Measurements from ENCODE around the gene COBL.

The COBL gene

DNA sequence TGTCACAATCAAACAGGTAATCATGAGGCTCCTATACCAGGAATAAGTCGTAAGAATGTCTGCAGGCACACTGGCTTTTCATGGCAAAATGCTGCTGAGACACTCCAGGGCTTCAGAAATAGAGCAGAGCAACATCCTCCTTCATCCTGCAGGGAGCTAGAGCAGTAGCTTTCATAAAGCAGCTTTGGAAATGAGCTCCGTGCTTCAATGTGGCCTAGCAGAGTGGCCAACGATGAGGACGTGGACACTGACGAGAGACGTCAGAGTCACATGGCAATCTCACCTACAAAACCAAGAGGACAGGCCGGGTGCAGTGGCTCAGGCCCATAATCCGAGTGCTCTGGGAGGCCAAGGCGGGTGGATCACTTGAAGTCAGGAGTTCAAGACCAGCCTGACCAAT lies 9.8 kb downstream of the COBL start:
- no peak for DNase-seq

GRCh38 chr7:51304729-51305128 lies 11.9 kb downstream of the COBL start:
- peak in 1 of 14 donors; percentile 22 for DNase-seq

DNA sequence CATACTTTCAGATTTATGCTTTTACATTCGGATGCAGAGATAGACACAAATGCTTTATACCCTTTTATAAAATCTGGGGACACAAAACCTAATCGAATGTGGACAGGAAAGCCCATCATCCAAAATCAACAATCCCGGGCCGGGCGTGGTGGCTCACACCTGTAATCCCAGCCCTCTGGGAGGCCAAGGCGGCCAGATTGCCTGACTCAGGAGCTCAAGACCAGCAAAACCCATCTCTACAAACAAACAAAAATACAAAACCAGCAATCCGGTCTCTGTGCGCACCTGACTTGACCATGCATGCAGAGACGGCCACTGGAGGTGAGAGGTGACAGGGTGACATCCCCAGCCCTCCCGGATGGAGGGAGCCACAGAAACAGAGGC lies 13.5 kb downstream of the COBL start:
- peak in 1 of 14 donors; percentile 47 for DNase-seq

DNA sequence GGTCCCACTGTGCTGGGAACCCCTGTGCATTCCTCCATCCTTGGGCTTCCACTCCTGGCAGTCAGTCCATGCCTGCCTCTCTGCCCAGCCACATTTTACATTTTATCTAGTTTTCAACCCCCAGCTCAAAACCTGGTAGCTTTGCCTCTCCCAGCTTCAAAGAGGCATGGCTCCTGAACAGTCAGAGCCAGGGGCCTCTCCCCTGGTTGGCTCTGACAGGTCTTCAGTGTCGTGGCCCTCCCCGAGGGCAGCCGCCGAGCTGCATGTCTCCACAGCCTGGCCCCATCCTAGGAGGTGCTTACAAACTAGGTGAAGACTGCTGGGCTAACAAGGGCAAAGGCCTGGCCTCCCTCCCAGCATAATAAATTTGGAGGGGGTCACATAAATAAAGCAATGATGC lies 14.8 kb downstream of the COBL start:
- DNase-seq = no peak

DNA sequence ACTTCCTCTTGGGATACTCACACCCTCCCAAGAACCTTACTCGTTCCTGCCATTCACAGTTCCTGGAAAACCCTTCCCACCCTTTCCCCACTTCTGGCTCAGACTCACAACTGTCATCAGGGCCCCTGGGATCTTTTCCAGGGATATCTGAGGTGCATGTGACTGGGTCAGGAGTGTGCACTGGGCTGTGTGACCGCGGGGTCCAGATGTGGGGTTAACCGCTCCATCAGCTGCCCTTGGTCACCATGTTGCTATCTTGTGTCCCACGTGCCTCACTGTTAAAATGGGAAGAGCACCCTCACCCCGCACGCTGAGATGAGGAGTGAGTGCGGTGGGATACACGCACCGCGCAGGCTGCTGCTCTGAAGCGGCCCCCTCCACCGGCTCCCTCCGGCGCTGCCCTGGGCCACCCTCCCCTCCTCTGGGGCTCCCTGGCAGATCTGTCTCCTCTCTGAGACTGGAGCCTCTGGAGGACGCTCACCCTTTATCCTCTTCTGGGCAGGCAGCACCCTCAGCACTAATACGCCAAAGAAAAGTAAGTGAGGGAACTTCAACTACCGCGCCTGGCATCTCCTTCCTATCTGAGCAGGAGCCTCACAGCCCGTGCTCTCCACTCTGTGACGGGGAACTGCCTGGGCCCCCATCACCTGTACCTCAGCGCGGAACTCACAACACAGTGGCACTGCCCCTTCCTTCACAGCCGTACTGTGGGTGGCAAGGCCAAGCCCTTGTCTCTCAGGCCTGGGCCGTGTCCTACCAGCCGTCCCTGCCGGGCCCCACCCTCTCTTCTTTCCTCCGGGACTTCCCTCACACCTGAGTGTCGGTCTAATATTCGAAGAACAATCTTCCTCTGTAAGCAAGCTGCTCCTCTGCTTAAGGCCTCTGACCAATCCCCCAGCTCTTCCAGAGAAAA lies 15.6 kb downstream of the COBL start:
- DNase-seq = no peak

DNA sequence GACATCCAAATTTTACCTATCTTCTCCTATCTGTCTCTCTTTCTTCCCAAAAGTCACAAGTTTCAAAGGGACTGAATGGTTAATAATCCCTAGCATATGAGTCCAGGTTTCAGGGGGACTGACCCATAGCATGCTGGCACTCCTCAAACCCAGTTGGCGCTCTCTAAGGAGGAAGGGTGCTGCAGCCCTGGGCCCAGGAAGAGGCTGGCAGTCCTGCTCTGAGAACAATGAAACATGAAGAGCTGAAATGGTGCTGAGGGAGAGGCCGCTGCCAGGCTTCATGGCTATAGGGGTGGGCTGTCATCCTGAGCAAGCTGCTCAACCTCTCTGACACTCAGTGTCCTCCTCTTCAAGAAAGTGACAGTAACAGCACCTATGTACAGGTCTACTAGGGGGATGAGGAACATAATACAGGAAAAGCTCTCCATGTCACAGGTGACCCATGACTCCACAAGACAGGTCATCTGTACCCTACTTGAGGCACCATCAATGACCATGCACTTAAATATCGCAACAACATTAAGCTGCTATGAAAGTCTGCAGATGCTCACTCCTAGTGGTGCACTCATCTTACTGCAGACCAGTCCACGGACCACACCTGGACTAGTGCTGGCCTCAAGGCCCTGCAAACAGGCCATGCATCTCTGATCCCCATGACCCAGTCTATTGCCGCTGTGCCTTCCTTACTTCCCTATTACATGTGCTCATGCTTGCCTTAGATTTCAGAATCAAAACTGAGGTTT lies 17.0 kb downstream of the COBL start:
- no peak for DNase-seq

GRCh38 chr7:51298912-51299311 lies 17.7 kb downstream of the COBL start:
- DNase-seq = no peak

DNA sequence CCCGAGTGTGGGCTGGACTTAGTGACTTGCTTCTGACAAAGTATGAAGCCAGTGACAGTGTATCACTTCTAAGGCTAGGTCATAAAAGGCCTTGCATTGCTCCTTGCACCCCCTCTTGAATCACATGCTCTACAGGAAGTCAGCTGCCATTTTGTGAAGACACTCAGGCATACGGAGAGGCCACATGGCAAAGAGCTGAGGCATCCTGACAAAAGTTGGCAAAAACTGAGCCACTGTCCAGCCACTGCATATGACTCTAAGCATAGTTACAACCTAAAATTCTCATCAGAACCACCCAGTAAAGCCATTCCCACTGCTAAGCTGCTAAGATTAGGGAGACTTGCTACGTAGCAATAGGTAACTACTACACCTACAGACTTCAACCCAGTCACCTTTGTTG lies 18.6 kb downstream of the COBL start:
- DNase-seq = no peak

DNA sequence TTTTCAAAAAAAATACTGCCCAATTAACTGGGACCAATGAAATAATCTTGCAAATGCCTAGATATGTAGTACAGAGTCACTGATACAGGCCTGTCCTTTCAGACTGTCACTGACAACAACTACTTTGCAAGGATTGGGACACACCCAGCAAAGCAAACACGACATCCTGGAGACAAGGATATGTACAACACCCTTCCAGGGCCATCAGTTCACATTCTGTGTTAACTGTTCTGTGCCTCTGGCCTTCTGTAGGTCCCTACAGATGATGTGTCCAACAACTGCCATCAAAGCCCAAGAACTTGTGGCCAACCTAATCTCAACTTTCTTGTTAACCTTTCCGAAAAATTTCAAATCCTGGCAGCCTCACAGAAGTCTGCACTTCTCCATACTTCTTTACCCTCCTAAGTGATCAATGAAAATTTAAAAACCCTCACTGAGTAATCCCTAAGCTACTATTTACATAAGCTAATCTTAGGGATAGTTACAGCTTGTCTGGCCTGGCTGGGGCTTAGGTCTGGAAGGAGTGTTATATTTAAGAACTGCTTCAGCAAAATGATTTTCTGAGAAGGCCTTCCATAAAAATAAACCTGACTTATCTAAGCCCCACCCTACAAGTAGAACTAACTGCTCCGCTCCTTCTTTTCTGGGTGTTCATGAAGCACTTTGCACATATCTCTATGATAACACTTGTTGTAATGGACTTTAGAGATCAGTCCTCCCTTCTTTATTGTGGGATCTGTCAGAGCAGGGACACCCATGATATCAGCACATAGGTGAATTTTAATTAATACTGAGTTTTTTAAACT lies 21.0 kb downstream of the COBL start:
- no peak for DNase-seq

- DNase-seq = no peak
Observed at GRCh38 chr7:51292596-51292995, 24.0 kb downstream of the COBL start.

GRCh38 chr7:51290702-51291540 lies 25.7 kb downstream of the COBL start:
- no peak for DNase-seq

DNA sequence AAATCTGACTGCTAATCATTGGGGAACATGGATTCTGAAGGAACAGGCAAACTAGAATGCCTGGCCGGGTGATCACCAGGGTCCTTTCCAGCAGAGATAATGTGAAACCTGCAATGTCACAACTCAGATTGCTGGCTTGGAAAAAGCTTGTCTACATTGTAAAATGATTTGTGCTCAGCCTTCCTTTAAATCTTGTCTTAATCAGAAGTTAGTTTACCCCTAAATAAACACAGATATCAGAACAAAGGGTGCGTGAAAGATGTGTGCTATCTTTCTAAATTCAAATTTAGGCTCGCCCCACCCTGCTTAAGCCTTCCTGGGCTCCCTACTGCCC lies 26.3 kb downstream of the COBL start:
- no peak for DNase-seq

- peak in 2 of 14 donors; percentile 84 to 85 for DNase-seq
Observed at GRCh38 chr7:51289623-51290303, 26.8 kb downstream of the COBL start.

DNA sequence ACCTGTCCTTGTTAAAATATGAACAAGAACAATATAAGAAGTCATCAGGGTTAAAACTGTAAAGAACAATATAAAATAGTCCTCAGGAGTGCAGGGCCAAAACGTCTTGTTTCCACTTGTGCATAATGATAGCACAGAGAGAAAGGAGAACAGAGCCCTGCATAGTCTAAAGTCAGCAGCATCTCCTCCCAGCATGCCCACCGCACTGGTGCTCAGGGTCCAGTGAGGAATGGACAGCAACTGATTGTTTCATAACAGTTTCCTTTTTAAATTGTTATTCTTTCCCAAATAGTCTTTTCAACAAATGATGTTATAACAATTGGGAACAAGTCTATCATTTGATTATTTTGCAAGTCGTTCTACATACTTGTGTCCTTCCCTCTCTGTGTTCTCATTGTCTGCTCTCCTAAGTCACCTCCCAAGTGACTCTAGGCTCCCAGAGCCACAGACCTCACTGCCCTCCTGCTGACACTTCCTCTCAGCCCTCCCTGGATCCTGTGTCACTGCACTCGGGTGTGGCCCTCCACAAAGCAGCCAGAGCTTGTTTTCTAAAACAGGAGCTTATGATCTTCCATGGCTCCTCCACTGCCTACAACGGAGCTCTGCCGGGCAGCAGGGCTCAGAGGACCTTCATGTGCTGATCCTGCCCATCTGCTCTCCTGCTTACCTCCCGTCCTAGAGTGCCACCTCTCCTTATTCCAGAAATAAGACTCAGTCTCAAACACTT lies 27.6 kb downstream of the COBL start:
- peak in 2 of 14 donors; percentile 65 to 81 for DNase-seq

GRCh38 chr7:51286401-51286800 lies 30.2 kb downstream of the COBL start:
- DNase-seq = no peak

DNA sequence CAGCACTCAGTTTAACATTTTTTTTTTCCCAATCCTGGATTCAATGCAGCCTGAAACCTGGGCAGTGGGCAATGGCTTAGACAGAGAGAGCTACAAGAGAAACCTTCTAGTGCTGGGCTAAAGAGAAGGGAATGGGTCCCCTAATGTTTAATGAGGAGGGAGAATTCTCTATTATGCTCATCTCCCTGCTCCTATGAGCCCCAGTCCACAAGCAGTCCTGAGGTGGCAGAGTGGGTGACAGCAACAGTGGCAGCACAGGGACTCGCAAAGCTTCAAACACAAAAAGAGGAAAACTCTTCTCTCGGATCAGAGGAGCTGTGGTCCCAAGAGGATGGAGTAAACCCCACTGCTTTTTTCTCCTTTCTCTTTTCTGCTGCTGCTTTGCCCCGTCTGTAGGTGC lies 36.5 kb downstream of the COBL start:
- no peak for DNase-seq

GRCh38 chr7:51279391-51280023 lies 37.1 kb downstream of the COBL start:
- DNase-seq = no peak

DNA sequence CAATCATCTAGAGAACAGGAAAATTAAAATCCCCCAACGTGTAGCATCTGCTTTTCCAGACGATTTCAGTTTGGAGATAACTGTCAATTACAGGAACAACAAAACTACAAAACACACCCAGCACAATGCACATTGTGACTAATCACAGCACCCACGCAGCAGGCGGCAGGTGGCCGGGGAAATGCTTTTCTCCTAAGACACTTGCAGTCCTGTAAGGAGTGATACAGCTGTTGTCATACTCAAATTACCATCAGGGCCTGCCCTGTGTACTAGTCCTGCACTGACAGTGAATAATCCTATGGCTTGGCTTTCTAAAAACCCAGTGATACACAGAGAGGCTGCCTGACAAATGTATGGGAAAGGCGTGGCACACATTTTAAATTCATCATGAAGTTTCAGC lies 37.8 kb downstream of the COBL start:
- no peak for DNase-seq

DNA sequence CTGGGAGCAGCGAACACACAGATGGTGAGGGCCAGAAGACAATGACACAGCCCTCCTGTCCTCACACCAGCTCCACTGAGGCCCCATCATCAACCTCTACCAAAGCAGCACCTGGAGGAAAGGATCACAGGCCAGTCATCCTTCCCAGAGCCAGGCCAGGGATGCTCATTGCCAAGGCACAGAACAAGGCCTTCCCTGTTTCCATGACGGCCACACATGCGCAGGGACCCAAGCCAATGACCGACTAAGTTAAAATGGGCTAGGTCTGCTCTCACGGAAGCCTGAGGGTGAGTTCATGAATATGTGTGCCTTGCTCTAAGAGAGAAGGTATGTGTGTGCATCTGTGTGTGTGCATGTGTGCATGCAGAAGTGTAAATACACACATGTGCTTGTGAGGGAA lies 39.6 kb downstream of the COBL start:
- DNase-seq = peak in 3 of 14 donors; percentile 39 to 47 (median 40)

DNA sequence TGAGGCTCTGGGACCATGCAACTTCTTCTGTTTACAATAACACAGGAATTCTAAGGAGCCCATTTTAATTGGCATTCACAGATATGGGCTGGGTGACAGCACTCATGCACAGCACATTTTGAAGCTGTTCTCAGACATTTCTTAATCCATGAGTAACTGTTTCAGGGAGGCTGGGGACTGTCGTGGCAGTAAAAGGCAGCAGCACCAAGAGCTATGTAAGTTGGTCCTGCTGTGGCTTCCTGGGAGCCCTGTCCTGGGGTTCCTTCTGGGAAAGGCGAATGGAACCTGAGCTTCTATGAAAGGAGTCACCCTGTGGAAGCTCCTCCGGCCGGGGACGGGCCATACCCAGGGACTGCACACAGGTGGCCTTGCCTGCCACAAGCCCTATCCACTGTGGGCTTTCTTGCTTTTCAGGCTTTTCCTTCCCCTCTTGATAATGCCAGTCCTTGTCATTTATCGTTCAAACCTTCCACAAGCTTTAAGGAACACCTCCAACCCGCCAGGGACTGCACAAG lies 40.5 kb downstream of the COBL start:
- no peak for DNase-seq

Measured in C1 segment of cervical spinal cord (tissue), 14 donors.